Astrocyte of the cerebellum (primary cell): Measurements from ENCODE around the gene OR51A7.

Experiments
- DNase-seq: peaks from one replicate; pipeline ENCODE4 v3.0.0-alpha.2; 2011; ENCODE audit warnings: low read depth
- H3K4me3 ChIP-seq: 2 replicates; pipeline ENCODE4 v1.5.1; 2011; ENCODE audit warnings: mild to moderate bottlenecking, low read depth, low read length, moderate library complexity
- CTCF ChIP-seq: IDR thresholded peaks from 2 replicates; pipeline ENCODE4 v1.5.1; 2012; ENCODE audit warnings: low read length, low read depth, moderate library complexity, mild to moderate bottlenecking; ENCODE audit errors: missing control alignments
- in situ Hi-C: cut with HindIII; loops from 2 replicates; pipeline ENCODE4 v1.10.0; 2017; ENCODE audit warnings: low sequenced_read_pairs

The OR51A7 gene

GRCh38 chr11:4891996-4892640 lies 11.5 kb upstream of the OR51A7 start:
- peak; percentile 36 for TF ChIP-seq CTCF
- in situ Hi-C loops: no loop called here
- DNase-seq: peak; percentile 91
- H3K4me3 ChIP-seq: no peak overlapping the region

DNA sequence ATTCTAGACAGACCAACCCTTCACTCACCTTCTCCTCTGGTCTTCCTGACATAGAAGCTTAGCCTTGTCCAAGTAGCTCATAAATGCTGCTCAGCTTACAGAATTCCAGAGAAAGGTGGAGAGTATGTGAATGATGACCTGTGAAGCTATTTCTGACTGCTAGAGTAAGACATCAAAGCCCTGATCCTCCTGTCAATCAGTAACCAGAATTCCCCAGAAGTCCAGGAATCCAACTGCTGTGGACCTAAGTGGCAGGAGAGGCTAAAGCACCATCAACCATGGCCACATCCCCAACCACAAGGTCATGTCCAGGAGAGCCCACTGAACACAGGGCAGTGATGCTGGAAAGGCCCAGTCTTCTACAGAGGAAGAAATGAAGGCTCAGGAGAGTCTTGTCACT lies 13.0 kb downstream of the OR51A7 start:
- no peak overlapping the region for H3K4me3 ChIP-seq
- in situ Hi-C loops: no loop called here
- no peak for TF ChIP-seq CTCF
- no peak for DNase-seq

- no peak within 1 kb of the TSS for H3K4me3 ChIP-seq
- no peak for DNase-seq
- TF ChIP-seq CTCF: no peak
- in situ Hi-C loops: no loop called here
Observed at GRCh38 chr11:4919250-4919649, 15.7 kb downstream of the OR51A7 start, which contains the start of gene OR51G2. OR51G2 (minus strand) TSS chr11:4919350; CDS start chr11:4915663, 3,687 bp downstream.

DNA sequence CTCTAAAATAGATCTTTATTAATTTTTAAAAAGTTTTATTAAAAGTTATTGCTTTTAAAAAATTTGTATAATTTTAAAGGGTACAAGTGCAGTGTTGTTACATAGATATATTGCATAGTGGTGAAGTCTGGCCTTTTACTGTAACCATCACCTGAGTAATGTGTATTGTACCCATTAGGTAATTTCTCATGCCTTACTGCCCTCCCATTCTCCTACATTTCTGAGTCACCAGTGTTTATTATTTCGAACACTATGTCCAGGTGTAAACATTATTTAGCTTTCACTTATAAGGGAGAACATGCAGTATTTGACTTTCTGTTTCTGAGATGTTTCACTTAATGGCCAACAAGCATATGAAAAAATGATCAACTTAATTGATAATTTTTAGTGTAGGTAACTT lies 18.2 kb downstream of the OR51A7 start:
- in situ Hi-C loops: no loop called here
- no peak for DNase-seq
- TF ChIP-seq CTCF: no peak
- no peak overlapping the region for H3K4me3 ChIP-seq

- H3K4me3 ChIP-seq: no peak overlapping the region
- DNase-seq: no peak
- in situ Hi-C loops: no loop called here
- TF ChIP-seq CTCF: no peak
Observed at GRCh38 chr11:4922304-4922703, 18.7 kb downstream of the OR51A7 start.

- no peak for TF ChIP-seq CTCF
- no peak within 1 kb of the TSS for H3K4me3 ChIP-seq
- in situ Hi-C loops: no loop called here
- no peak for DNase-seq
Observed at GRCh38 chr11:4924239-4924638, 20.7 kb downstream of the OR51A7 start, which contains the start of gene OR51G1. OR51G1 (minus strand) TSS chr11:4924339; CDS start chr11:4924339, 0 bp downstream.
